OCI-LY3 (cell line): Measurements from ENCODE around the gene OPA3.

Experiments
- EZH2phosphoT487 ChIP-seq: fragments of 200-600 bp; shearing (Covaris generic); IDR thresholded peaks from 2 replicates; pipeline ENCODE4 v1.6.1; 2018; ENCODE audit warnings: antibody characterized with exemption, mixed run types, low read depth
- TF ChIP-seq, protein P1 (sequence below): fragments of 200-600, 300-600 bp; sonication (generic); IDR thresholded peaks from 2 replicates; pipeline ENCODE4 v1.5.1; 2014; ENCODE audit warnings: antibody characterized with exemption, low read length, low read depth

DNA sequence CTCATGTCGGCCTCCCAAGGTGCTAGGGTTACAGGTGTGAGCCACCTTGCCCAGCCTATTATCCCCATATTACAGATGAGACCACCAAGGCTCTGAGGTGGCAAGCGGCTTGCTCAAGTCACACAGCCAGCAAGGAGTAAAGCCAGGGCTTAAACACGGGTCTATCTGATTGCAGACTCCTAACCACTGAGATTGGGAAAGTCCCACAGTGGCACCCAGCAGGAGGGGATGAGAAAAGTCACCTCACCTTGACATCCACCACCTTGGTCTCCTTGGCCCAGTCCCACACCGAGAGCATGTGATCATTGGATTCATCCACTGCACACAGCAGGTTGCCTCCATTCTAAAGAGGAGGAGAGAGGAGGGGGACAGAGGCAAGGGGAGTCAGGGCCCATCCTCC, 45.1 kb upstream of the OPA3 start:
- TF ChIP-seq, protein P1, sequence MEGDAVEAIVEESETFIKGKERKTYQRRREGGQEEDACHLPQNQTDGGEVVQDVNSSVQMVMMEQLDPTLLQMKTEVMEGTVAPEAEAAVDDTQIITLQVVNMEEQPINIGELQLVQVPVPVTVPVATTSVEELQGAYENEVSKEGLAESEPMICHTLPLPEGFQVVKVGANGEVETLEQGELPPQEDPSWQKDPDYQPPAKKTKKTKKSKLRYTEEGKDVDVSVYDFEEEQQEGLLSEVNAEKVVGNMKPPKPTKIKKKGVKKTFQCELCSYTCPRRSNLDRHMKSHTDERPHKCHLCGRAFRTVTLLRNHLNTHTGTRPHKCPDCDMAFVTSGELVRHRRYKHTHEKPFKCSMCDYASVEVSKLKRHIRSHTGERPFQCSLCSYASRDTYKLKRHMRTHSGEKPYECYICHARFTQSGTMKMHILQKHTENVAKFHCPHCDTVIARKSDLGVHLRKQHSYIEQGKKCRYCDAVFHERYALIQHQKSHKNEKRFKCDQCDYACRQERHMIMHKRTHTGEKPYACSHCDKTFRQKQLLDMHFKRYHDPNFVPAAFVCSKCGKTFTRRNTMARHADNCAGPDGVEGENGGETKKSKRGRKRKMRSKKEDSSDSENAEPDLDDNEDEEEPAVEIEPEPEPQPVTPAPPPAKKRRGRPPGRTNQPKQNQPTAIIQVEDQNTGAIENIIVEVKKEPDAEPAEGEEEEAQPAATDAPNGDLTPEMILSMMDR, result no peak
- no peak for TF ChIP-seq EZH2phosphoT487
